Measurements from ENCODE around the gene PDE9A. TPM values are rescaled to one million over a fixed set of nuclear protein-coding genes. Genes with fewer than 3 reads are reported as not detected.

Gene PDE9A
- polyA plus RNA-seq, 2 of the 4 experiments (the other 2 are of a cell fraction), result 1.3 to 3.1 TPM

DNA sequence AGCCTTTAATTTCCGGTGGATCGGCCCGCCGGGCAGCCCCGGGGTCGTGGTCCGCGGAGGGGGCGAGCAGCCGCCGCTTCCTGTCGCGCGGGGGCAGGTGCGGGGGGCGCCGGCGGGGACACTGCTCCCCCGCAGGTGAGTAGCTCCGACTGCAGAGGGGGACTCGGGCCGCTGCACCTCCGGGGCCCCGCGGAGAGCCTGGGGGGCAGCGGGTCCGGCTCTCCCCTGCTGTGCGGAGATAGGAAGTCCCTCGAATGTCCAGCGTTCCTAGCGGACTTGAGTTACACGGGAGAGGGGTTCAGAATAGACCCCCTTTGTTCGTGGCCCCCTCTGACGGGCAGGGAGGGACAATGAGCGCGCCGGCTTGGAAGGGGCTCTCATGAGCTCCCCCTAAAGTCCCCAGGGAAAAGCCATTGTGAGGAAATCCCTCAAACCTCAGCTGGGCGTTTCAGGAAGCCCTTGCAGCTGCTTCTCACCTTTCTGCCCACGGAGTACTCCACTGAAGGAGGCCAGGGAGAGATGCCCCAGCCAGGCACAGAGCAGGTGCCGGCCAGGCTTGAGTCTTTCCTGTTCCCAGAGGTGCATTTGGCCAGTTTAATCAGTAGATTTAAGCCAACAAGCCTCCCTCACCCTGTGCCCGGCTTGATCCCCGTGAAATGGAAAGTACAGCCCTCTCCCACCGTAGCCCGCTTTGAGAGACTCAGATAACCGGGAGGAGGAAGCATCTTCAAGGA is 925 bp downstream of the PDE9A start:
- CTCF ChIA-PET, result interaction anchor here (1.0 to 1.6 kb wide), 4 partner anchors 13 to 133 kb away, joined by 3 to 7 read pairs (median 4); no protein-coding TSS in a partner anchor
- Histone ChIP-seq H3K27ac (peak overlapping the region; percentile 67 to 88; a peak in 5 of 6 replicates), H3K4me2 (peak overlapping the region; percentile 98), H3K9me3 (no peaks in the 10 kb centered on the region), H3K4me3 (peak overlapping the region; percentile 77), H3K4me1 (0 out of 3 replicates have a peak, but pooled peaks cover 3% of the 10 kb centered on the region)
- FAIRE-seq, result no peak
- POLR2A ChIA-PET, result no interaction called here
- peak in 1 of 2 experiments; percentile 48; a peak in 3 of 6 replicates for ATAC-seq
- peak; percentile 26 to 53 for DNase-seq (ENCODE audit: low read depth in 1 of 2, low spot score in 1 of 2)
- TF ChIP-seq, protein P1, sequence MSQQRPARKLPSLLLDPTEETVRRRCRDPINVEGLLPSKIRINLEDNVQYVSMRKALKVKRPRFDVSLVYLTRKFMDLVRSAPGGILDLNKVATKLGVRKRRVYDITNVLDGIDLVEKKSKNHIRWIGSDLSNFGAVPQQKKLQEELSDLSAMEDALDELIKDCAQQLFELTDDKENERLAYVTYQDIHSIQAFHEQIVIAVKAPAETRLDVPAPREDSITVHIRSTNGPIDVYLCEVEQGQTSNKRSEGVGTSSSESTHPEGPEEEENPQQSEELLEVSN (IDR thresholded peaks at IDR 0.05; ENCODE audit: borderline replicate concordance, low read depth), result no peak
- TF ChIP-seq KDM5A (IDR thresholded peaks at IDR 0.05), result no peak
- no peak for TF ChIP-seq HOXB5 (CRISPR knock-in tag; IDR thresholded peaks at IDR 0.05)
- TF ChIP-seq CEBPB (IDR thresholded peaks at IDR 0.05), result 0 out of 4 replicates have a peak, but pooled peaks of 1 of the 2 experiments have one; percentile 4
- 37% methylated on average over 12 of the region's 45 CpGs for WGBS (ENCODE audit: missing lambda C conversion rate)

DNA sequence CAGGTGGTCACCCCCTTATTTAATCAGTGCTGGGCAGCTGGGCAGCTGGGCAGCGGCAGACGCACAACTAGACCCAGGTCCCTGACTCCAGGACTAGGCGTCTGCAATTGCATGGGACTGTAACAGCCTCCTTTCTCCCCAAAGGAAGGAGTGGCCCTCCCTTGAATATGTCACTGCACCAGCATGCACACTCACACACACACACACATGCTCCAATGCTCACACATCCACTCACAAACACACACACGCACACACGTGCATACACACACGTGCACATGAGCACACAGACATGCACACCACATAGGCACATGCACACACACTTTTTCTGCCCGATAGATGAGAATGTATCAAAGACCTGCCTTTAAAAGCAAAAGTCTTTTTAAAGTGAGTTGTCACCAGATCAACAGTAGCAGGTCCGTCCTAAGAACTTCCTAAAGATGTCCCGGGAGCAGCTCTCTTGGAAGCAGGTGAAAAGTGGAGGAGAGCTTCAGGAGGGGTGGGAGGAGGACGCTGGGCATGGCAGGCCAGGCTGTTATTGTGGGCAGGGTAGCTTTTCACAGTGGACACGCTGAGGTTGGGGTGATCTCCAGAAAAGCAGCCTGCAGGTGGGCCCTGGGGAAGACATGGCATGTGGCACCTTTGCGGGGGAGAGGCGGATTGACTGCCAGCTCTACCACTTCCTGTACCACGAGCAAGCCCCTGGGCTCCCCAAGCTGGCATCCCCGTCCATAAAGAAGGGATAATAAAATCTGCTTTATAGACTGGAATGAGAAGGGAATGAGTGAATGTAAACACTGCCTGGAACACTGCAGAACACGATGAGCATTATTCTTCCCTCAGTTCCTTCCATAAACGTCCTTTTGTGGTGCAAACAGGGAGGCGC is 1.7 kb downstream of the PDE9A start:
- WGBS (ENCODE audit: missing lambda C conversion rate), result 82% methylated on average over 17 of the region's 18 CpGs

GRCh38 chr21:42655796-42656770 is 2.7 kb downstream of the PDE9A start:
- 0 out of 3 replicates have a peak, but pooled peaks cover 3% of the 10 kb centered on the region for H3K4me1 ChIP-seq
- no peaks in the 10 kb centered on the region for H3K9me3 ChIP-seq
- 82% methylated on average over 19 of the region's 31 CpGs for WGBS (ENCODE audit: missing lambda C conversion rate)
- ChIA-PET POLR2A (no interaction called here), CTCF (interaction anchor here (1.0 to 1.9 kb wide), 3 partner anchors 10 to 63 kb away, joined by 3 to 7 read pairs (median 7); no protein-coding TSS in a partner anchor)
- ATAC-seq (no peak), FAIRE-seq (no peak), DNase-seq (ENCODE audit: low read depth in 1 of 2, low spot score in 1 of 2) (no peak)
- no peak overlapping the region for H3K4me3 ChIP-seq
- no peak overlapping the region for H3K4me2 ChIP-seq
- no peak overlapping the region for H3K27ac ChIP-seq
- TF ChIP-seq NFE2L2 (conservative IDR thresholded peaks at IDR 0.05; ENCODE audit: low read length), result no peak
- TF ChIP-seq SMC3 (IDR thresholded peaks at IDR 0.05), result no peak
- TF ChIP-seq CEBPB (IDR thresholded peaks at IDR 0.05), result no peak
- no peak for TF ChIP-seq MAX (IDR thresholded peaks at IDR 0.05)
- no peak for TF ChIP-seq CHD2 (IDR thresholded peaks at IDR 0.05; ENCODE audit: low read length, partially characterized antibody)
- TF ChIP-seq JUNB (IDR thresholded peaks at IDR 0.05), result no peak
- no peak for TF ChIP-seq GATA3 (IDR thresholded peaks at IDR 0.05; ENCODE audit: borderline replicate concordance)
- TF ChIP-seq, protein P2, sequence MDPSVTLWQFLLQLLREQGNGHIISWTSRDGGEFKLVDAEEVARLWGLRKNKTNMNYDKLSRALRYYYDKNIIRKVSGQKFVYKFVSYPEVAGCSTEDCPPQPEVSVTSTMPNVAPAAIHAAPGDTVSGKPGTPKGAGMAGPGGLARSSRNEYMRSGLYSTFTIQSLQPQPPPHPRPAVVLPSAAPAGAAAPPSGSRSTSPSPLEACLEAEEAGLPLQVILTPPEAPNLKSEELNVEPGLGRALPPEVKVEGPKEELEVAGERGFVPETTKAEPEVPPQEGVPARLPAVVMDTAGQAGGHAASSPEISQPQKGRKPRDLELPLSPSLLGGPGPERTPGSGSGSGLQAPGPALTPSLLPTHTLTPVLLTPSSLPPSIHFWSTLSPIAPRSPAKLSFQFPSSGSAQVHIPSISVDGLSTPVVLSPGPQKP (IDR thresholded peaks at IDR 0.05; ENCODE audit: low read depth, low read length), result no peak
- no peak for TF ChIP-seq CBX2 (IDR thresholded peaks at IDR 0.05; ENCODE audit: borderline replicate concordance, low read depth)
- no peak for TF ChIP-seq FOXS1 (CRISPR knock-in tag; IDR thresholded peaks at IDR 0.05)
- no peak for TF ChIP-seq FOSB (CRISPR knock-in tag; IDR thresholded peaks at IDR 0.05)
- no peak for TF ChIP-seq RAD21 (conservative IDR thresholded peaks at IDR 0.05 in 1 of 2, IDR thresholded peaks at IDR 0.05 in 1 of 2)
- no peak for TF ChIP-seq ESRRA (IDR thresholded peaks at IDR 0.05; ENCODE audit: borderline replicate concordance, low read length)
- TF ChIP-seq NR3C1 (IDR thresholded peaks at IDR 0.05), result no peak
- no peak for TF ChIP-seq EP300 (IDR thresholded peaks at IDR 0.05)

More for the DNA sequence above, 1.7 kb downstream of the PDE9A start:
- TF ChIP-seq CEBPB (IDR thresholded peaks at IDR 0.05), result no peak
- TF ChIP-seq MAFK (IDR thresholded peaks at IDR 0.05; ENCODE audit: partially characterized antibody), result no peak
- TF ChIP-seq SMC3 (IDR thresholded peaks at IDR 0.05), result no peak
- no peak for TF ChIP-seq HOXB13 (CRISPR knock-in tag; IDR thresholded peaks at IDR 0.05; ENCODE audit: low read depth)
- no peak for TF ChIP-seq MYC (IDR thresholded peaks at IDR 0.05; ENCODE audit: borderline replicate concordance, low read length)
- no peak for TF ChIP-seq HES2 (IDR thresholded peaks at IDR 0.05)
- TF ChIP-seq, protein P3, sequence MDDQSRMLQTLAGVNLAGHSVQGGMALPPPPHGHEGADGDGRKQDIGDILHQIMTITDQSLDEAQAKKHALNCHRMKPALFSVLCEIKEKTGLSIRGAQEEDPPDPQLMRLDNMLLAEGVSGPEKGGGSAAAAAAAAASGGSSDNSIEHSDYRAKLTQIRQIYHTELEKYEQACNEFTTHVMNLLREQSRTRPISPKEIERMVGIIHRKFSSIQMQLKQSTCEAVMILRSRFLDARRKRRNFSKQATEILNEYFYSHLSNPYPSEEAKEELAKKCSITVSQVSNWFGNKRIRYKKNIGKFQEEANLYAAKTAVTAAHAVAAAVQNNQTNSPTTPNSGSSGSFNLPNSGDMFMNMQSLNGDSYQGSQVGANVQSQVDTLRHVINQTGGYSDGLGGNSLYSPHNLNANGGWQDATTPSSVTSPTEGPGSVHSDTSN (IDR thresholded peaks at IDR 0.05), result no peak
- TF ChIP-seq NPAS2 (CRISPR knock-in tag; IDR thresholded peaks at IDR 0.05; ENCODE audit: borderline replicate concordance), result no peak
- TF ChIP-seq RARB (CRISPR knock-in tag; IDR thresholded peaks at IDR 0.05), result no peak
- no peak for TF ChIP-seq MAX (IDR thresholded peaks at IDR 0.05)
- no peak for TF ChIP-seq ZNF302 (CRISPR knock-in tag; IDR thresholded peaks at IDR 0.05)
- TF ChIP-seq TFCP2L1 (CRISPR knock-in tag; IDR thresholded peaks at IDR 0.05), result no peak
- no peak for TF ChIP-seq CBX2 (IDR thresholded peaks at IDR 0.05; ENCODE audit: borderline replicate concordance, low read depth)
- CTCF ChIA-PET, result interaction anchor here (1.3 to 1.9 kb wide), 2 partner anchors 11 to 62 kb away, joined by 7 read pairs; no protein-coding TSS in a partner anchor
- ATAC-seq (no peak), FAIRE-seq (no peak), DNase-seq (ENCODE audit: low read depth in 1 of 2, low spot score in 1 of 2) (no peak)
- Histone ChIP-seq H3K4me3 (peak overlapping the region; percentile 77; the same call in 2 of the 3 replicates), H3K9me3 (no peaks in the 10 kb centered on the region), H3K4me2 (peak overlapping the region; percentile 98), H3K27ac (no peak overlapping the region), H3K4me1 (0 out of 3 replicates have a peak, but pooled peaks cover 3% of the 10 kb centered on the region)
- POLR2A ChIA-PET, result no interaction called here

All from A549 (cell line).